NCI-H1048 (cell line): ENCODE results near the gene CLDN34.
A peak's percentile ranks its signal among the peaks of the same experiment; 100 is the strongest.

ENCODE experiments used
- DNase-seq: peaks from one replicate; lab custom pipeline; 2025; lab: John Stamatoyannopoulos, UW

The CLDN34 gene

GRCh38 chrX:9980927-9981326 is 13.8 kb downstream of the CLDN34 start:
- DNase-seq: no peak

DNA sequence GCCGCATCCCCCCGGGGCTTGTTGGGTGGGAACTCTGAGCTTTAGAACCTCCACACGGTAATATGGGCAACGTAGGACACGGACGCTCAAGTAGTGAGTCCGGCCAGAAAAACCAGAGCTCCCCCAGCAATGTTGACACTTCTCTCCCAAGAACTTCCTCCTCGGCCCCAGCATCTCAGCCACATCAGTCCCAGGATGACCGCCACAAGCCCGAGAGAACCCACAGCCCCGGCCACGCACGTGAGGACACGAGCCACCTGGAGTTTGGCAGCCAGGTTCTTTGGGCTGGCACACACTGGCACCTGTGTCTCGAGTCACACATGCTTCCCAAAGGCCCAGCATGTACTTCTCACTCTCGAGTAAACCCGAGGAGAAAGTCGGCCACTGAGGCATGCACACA is 16.3 kb downstream of the CLDN34 start:
- DNase-seq: no peak

- no peak for DNase-seq
These were observed 16.7 kb downstream of the CLDN34 start for GRCh38 chrX:9983846-9984245.

DNA sequence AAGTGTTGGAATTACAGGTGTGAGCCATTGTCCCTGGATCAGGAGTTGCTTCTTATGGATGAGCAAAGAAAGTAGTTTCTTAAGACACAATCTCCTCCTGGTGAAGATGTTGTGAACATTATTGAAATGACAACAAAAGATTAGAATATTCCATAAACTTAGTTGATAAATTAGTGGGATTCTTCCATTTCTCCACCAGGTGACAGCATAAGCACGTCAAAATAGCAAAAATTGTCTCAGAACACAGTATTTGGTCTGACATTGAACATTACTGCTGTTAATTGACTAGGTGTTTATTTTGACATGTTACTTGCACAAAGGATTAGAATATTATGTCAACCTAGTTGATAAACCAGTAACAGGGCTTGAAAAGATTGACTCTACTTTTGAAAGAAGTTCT is 21.6 kb downstream of the CLDN34 start:
- DNase-seq: no peak

DNA sequence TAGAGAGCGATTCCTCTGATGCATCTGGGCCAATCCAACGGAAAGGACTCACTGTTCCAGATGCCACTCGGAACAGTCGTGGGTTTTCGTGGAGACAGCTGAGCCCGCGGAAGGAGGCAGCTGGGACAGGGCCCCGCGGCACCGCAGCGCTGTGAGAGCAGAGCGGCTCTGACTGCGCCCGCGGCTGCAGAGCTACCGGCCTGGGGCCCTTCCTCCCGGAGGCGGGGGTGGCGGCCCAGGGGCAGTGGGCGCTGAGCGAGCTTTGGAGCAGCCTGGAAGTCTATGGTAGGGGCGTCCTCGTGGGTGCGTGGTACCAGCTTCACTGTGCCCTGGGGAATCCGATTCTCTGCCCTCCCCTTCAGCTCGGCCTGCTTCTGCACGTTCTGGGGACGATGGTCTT is 24.9 kb downstream of the CLDN34 start:
- DNase-seq: no peak

DNA sequence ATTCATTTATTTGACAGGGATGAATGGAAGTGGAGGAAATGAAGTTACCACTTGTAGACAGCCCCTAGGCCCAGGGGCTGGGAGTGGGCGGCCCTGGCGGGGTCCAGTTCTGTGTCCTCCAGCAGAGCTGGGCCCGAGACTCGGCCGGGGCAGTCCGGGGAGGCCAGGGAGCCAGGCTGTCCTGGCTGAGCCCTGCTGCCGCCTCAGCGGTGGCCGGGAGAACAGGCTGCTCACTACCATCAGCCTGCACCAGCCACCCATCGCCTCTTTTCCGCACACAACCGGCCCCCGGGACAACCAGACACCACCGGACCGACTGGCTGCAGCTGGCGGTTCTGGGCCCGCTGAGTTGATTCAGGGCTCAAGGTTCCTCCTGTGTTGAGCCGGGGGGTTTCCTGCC is 25.6 kb downstream of the CLDN34 start:
- no peak for DNase-seq

- peak; percentile 62 for DNase-seq
These were observed 28.7 kb downstream of the CLDN34 start for GRCh38 chrX:9995855-9996339.

DNA sequence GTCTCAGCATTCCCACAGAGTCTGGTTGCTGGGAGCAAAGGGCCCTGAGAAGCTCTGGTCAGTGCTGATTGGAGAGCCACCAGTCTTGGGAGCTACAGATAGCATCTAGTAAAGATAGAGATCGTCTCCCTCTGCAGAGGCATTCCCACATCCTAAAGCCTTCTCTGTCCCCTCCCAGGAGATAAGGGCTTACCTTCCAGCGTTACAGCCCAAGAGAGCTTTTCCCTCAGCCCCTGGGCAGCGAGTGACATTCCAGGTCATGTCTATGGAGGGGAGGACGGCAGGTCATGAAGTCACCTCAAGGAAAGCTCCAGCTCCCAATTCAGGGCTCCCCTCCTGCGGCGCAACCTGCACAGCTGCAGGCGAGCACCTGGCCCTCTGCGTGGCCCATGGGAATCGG is 29.9 kb downstream of the CLDN34 start:
- DNase-seq: no peak

DNA sequence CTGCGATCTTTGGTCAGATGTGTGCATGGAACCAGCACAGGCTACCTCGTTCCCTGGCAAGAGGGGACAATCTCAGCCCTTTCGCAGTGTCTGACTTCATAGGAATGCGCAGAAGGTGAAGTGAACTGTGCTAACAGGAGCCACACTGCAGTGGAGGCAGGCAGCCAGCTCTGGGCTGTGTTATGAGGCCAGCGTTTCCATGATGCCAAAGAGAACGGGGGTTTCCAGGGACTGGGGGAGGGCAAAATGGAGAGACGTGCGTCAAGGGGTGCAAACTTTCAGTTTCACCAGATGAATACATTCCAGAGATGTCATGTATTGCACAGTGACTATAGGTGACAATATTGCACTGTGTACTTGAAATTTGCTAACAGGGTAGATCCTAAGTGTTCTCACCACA is 30.4 kb downstream of the CLDN34 start:
- DNase-seq: no peak

GRCh38 chrX:10001496-10001895 is 34.3 kb downstream of the CLDN34 start:
- no peak for DNase-seq

- no peak for DNase-seq
These were observed 37.8 kb downstream of the CLDN34 start for GRCh38 chrX:10004832-10005475.

DNA sequence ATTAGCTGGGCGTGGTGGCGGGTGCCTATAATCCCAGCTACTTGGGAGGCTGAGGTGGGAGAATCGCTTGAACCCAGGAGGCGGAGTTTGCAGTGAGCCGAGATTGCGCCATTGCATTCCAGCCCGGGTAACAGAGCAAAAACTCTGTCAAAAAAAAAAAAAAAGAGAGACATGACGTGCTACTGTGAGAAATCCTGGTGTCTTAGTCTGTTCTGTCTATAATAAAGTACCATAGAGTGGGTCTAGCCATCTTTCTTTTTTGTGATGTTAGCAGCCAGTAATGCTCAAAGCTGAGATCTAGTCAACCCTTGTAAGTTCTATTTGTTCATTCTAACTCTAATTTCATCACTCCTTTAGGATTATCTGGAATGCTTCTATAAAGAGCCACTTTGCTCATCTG is 38.9 kb downstream of the CLDN34 start:
- DNase-seq: no peak

DNA sequence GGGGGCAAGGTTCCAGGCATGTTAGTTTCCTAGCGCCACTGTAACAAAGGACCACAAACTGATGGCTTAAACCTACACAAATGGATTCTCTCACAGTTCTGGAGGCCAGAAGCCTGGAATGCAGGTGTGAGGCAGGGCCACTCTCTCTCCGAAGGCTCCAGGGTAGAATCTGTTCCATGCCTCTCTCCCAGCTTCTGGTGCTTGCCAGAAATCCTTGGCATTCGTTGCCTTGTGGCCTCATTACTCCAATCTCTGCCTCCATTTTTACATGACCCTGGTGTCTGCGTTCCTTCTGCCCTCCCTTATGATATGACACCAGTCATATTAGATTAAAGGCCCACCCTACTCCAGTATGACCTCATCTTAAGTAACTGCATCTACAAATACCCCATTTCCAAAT is 39.6 kb downstream of the CLDN34 start:
- DNase-seq: no peak

DNA sequence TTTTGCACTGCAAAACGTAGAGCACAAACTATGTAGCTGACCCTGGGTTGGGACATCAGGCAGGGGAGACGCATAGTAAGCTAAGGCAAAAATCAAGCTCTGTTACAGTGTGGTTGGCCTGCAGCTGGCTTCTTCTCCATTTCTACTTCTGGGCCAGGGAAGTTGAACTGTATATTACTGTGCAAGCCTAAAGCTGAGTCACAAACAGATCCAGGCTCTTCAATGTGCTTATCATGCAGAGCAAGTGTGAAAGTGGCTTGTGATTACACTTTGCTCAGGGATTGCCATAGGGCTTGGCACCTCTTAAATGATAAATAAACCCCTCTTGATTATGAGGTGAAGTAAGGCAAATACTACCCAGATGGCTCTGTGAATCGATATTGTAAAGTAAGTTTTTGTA is 40.5 kb downstream of the CLDN34 start:
- no peak for DNase-seq

- no peak for DNase-seq
These were observed 41.4 kb downstream of the CLDN34 start for GRCh38 chrX:10008483-10009056.

GRCh38 chrX:10009741-10010140 is 42.6 kb downstream of the CLDN34 start:
- no peak for DNase-seq

DNA sequence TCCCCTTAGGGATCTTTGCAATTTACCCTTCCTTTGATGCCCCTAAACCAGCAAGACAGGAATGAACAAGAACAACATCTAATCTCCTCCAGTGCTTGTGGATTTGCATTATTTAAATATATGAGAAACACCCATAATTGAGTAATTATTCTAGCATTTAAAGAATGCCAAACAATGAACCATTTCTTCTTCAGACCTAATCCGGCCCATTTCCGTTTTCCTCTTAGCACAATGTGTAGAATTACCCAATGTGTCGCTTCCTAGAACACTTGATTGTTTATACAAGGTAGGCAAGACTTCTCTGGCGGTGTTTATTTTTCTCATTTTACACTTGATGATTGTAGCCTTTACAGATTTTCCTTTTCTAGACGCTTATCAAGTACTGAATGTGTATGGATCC is 43.5 kb downstream of the CLDN34 start:
- DNase-seq: peak; percentile 71

- DNase-seq: no peak
These were observed 44.2 kb downstream of the CLDN34 start for GRCh38 chrX:10011261-10011931.

- DNase-seq: no peak
These were observed 44.8 kb downstream of the CLDN34 start for GRCh38 chrX:10011991-10012390.

- peak; percentile 65 for DNase-seq
These were observed 47.5 kb downstream of the CLDN34 start for GRCh38 chrX:10014462-10015354.

DNA sequence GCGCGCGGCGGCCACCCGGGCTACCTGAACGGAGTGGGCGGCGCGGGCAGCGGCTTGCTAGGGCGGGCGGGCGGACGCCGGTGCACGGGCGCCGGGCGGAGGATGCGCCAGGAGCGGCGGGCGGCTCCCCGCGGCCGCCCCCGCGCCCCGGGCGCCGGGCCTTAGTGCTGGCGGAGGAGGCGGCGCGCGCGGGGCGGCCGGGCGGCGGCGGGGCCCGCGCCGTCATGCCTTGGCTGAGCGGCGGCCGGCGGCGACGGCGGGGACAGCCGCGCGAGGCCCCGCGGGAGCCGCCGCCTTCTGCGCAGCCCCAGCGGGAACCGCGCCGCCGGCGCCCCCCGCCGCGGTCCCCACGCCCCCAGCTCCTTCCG is 48.2 kb downstream of the CLDN34 start:
- no peak for DNase-seq

DNA sequence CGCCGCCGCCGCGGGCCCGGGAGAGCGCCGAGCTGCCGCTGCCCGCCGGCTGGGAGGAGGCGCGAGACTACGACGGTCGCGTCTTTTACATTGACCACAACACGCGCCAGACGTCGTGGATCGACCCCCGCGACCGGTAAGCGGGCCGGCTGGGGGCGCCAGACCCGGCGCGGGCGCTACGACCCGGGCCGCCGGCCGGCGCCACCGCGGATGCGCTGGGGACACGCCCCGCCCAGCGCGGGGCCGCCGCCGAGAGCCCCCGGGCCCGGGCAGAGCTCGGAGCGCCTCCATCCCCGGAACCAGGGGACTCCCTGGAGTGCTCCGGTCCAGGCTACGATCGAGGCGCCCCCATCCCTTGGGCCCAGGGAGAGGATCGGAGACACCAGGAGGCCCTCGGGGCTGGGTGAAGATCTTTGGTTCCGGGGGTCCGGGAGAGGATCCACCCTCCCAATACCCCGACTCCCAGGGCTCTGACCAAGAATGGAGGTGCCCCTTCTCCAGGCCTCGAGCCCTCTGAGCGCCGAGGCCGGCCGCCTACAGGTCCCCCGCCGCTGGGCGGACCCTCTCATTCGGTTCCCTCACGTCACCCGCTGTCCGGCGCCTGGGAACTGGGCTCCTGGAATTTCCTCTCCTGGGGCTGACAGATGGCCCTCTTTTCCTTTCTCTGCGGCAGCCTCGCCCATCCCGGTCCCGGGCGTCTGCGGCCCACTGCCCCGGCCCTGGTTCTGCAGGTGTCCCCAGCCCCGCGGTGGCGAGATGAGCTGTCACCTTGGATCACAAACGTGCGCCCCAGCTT is 48.8 kb downstream of the CLDN34 start:
- DNase-seq: no peak
